SU-DHL-6 (cell line): Measurements from ENCODE around the gene MSX1.

Source experiments
- H2AFZ ChIP-seq: fragments of 200-600 bp; sonication (generic); 2 replicates; pipeline ENCODE4 v1.6.1; 2014; ENCODE audit warnings: low read depth, mild to moderate bottlenecking, moderate library complexity, mixed read lengths, antibody characterized with exemption, low read length; ENCODE audit not compliant: severe bottlenecking
- H3F3A ChIP-seq: fragments of 200-600 bp; shearing (Covaris generic); 2 replicates; pipeline ENCODE4 v1.6.0; 2016; ENCODE audit warnings: antibody characterized with exemption, mild to moderate bottlenecking; ENCODE audit not compliant: insufficient read depth
- H3K27ac ChIP-seq: fragments of 200-600 bp; sonication (generic); 2 replicates; pipeline ENCODE4 v1.5.1; 2016; ENCODE audit warnings: low read depth, mild to moderate bottlenecking, low read length, moderate library complexity, mixed read lengths
- H3K27me3 ChIP-seq: fragments of 200-600 bp; sonication (generic), shearing (Covaris generic); 2 replicates; pipeline ENCODE4 v1.6.0; 2014; ENCODE audit warnings: mild to moderate bottlenecking, low read length
- H3K36me3 ChIP-seq: fragments of 200-600 bp; sonication (generic); 2 replicates; pipeline ENCODE4 v1.6.1; 2014; ENCODE audit warnings: mild to moderate bottlenecking, low read length, mixed read lengths
- H3K4me2 ChIP-seq: fragments of 300-600, 200-600 bp; shearing (Covaris generic), sonication (generic); 2 replicates; pipeline ENCODE4 v1.6.0; 2014; ENCODE audit warnings: low read length, low read depth, mild to moderate bottlenecking; ENCODE audit not compliant: poor library complexity, severe bottlenecking
- H3K4me3 ChIP-seq: fragments of 200-600 bp; sonication (generic); 2 replicates; pipeline ENCODE4 v1.5.1; 2014; ENCODE audit warnings: antibody characterized with exemption, low read length, mild to moderate bottlenecking, mixed read lengths; ENCODE audit not compliant: insufficient read depth, poor library complexity, severe bottlenecking
- H3K79me2 ChIP-seq: fragments of 200-600 bp; sonication (generic); 2 replicates; pipeline ENCODE4 v1.6.1; 2014; ENCODE audit warnings: mild to moderate bottlenecking, low read length, moderate library complexity; ENCODE audit not compliant: insufficient read depth
- H3K9ac ChIP-seq: fragments of 200-600 bp; sonication (generic); 2 replicates; pipeline ENCODE4 v1.7.0; 2014; ENCODE audit warnings: mild to moderate bottlenecking, low read length
- H3K9me2 ChIP-seq: fragments of 200-600 bp; sonication (generic); replicated peaks from 2 replicates; pipeline ENCODE4 v1.6.1; 2014; ENCODE audit warnings: low read length; ENCODE audit not compliant: insufficient read depth
- H3K9me3 ChIP-seq: fragments of 200-600 bp; sonication (generic); 2 replicates; pipeline ENCODE4 v1.6.1; 2014; ENCODE audit warnings: low read length, mixed read lengths; ENCODE audit not compliant: insufficient read depth
- H4K20me1 ChIP-seq: fragments of 200-600 bp; sonication (generic); 2 replicates; pipeline ENCODE4 v1.6.1; 2014; ENCODE audit warnings: low read depth, mild to moderate bottlenecking, antibody characterized with exemption, low read length, moderate library complexity, mixed read lengths
- EZH2phosphoT487 ChIP-seq: fragments of 200-600 bp; sonication (generic), shearing (Covaris generic); conservative IDR thresholded peaks from 2 replicates; pipeline ENCODE4 v1.6.1; 2018; ENCODE audit warnings: mild to moderate bottlenecking, antibody characterized with exemption, low read length, moderate library complexity, mixed read lengths
- TF ChIP-seq, protein P1 (sequence below): fragments of 200-600 bp; sonication (generic); IDR thresholded peaks from one replicate; pipeline ENCODE4 v1.5.1; 2017; ENCODE audit warnings: antibody characterized with exemption, mild to moderate bottlenecking, low read length, moderate library complexity; ENCODE audit not compliant: insufficient read depth, poor library complexity, severe bottlenecking

Gene MSX1

DNA sequence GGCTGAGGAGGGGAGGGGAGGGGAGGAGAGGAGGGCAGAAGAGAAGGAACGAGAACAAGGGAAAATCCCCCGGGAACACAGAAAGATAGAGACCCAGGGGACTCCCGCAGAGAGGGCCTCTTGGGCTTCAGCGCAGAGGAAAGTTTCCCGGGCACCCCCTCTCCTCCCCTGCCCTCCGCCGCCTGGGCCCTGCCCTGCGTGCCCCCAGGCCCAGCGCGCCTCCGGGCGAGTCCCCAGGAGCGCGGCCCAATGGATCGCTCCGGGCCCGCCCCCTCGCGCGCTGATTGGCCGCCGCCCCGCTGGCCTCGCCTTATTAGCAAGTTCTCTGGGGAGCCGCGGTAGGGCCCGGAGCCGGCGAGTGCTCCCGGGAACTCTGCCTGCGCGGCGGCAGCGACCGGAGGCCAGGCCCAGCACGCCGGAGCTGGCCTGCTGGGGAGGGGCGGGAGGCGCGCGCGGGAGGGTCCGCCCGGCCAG lies at the start of gene MSX1:
Gene MSX1 (plus strand): TSS at position 341 of the 474 bp plus-strand sequence. CDS start 235 bp downstream, outside the sequence.
- TF ChIP-seq EZH2phosphoT487: no peak
- TF ChIP-seq, protein P1, sequence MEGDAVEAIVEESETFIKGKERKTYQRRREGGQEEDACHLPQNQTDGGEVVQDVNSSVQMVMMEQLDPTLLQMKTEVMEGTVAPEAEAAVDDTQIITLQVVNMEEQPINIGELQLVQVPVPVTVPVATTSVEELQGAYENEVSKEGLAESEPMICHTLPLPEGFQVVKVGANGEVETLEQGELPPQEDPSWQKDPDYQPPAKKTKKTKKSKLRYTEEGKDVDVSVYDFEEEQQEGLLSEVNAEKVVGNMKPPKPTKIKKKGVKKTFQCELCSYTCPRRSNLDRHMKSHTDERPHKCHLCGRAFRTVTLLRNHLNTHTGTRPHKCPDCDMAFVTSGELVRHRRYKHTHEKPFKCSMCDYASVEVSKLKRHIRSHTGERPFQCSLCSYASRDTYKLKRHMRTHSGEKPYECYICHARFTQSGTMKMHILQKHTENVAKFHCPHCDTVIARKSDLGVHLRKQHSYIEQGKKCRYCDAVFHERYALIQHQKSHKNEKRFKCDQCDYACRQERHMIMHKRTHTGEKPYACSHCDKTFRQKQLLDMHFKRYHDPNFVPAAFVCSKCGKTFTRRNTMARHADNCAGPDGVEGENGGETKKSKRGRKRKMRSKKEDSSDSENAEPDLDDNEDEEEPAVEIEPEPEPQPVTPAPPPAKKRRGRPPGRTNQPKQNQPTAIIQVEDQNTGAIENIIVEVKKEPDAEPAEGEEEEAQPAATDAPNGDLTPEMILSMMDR: no peak
- no peaks in the 10 kb centered on the region for H3K27me3 ChIP-seq

GRCh38 chr4:4810092-4810774 lies 49.2 kb upstream of the MSX1 start:
- no peaks in the 10 kb centered on the region for H3F3A ChIP-seq
- H3K9ac ChIP-seq: no peak overlapping the region
- H3K36me3 ChIP-seq: no peaks in the 10 kb centered on the region
- no peaks in the 10 kb centered on the region for H3K27me3 ChIP-seq
- H3K27ac ChIP-seq: no peak overlapping the region
- H4K20me1 ChIP-seq: no peaks in the 10 kb centered on the region
- H3K9me3 ChIP-seq: no peaks in the 10 kb centered on the region
- no peaks in the 10 kb centered on the region for H3K79me2 ChIP-seq
- TF ChIP-seq EZH2phosphoT487: no peak
- TF ChIP-seq, protein P1: no peak
- no peaks in the 10 kb centered on the region for H3K9me2 ChIP-seq
- no peak overlapping the region for H3K4me3 ChIP-seq
- no peak overlapping the region for H3K4me2 ChIP-seq
- no peak overlapping the region for H2AFZ ChIP-seq

More for the DNA sequence above, at the start of gene MSX1:
- H3K27ac ChIP-seq: no peak within 1 kb of the TSS
- H3K9me2 ChIP-seq: no peaks in the 10 kb centered on the region
- no peak within 1 kb of the TSS for H3K4me3 ChIP-seq
- H2AFZ ChIP-seq: no peak within 1 kb of the TSS
- no peak within 1 kb of the TSS for H3K9ac ChIP-seq
- H3K9me3 ChIP-seq: no peaks in the 10 kb centered on the region
- H3K79me2 ChIP-seq: no peaks in the 10 kb centered on the region
- no peaks in the 10 kb centered on the region for H4K20me1 ChIP-seq
- no peaks in the 10 kb centered on the region for H3K36me3 ChIP-seq
- no peaks in the 10 kb centered on the region for H3F3A ChIP-seq
- peak within 1 kb of the TSS; percentile 35 for H3K4me2 ChIP-seq

- no peak overlapping the region for H3K27ac ChIP-seq
- no peaks in the 10 kb centered on the region for H3K27me3 ChIP-seq
- H3F3A ChIP-seq: no peaks in the 10 kb centered on the region
- no peak overlapping the region for H3K4me2 ChIP-seq
- no peaks in the 10 kb centered on the region for H3K9me2 ChIP-seq
- no peaks in the 10 kb centered on the region for H4K20me1 ChIP-seq
- H3K4me3 ChIP-seq: no peak overlapping the region
- no peaks in the 10 kb centered on the region for H3K36me3 ChIP-seq
- H3K79me2 ChIP-seq: no peaks in the 10 kb centered on the region
- no peak overlapping the region for H2AFZ ChIP-seq
- H3K9ac ChIP-seq: no peak overlapping the region
- H3K9me3 ChIP-seq: no peaks in the 10 kb centered on the region
- TF ChIP-seq, protein P1: no peak
- no peak for TF ChIP-seq EZH2phosphoT487
Observed at GRCh38 chr4:4810778-4811177, 48.7 kb upstream of the MSX1 start.
